Lower lobe of right lung (tissue), 2 donors: ENCODE data around the gene C14orf180. TPM values are rescaled to one million over a fixed set of nuclear protein-coding genes. Genes with fewer than 3 reads are reported as not detected.

Source experiments
- ATAC-seq, 2 donors: fragments of 200-7000 bp; cut with Tn5 transposase; one replicate each; pipeline ENCODE4 v1.9.1; 2020 to 2022; ENCODE audit warnings: mild to moderate bottlenecking in 2 of 2, moderate library complexity in 2 of 2
- DNase-seq: peaks from one replicate; pipeline ENCODE4 v3.0.0-alpha.2; 2020
- H3K27ac ChIP-seq: fragments of 200-600 bp; one replicate; pipeline ENCODE4 v1.8.0; 2022
- H3K27me3 ChIP-seq: fragments of 200-600 bp; one replicate; pipeline ENCODE4 v1.8.0; 2022; ENCODE audit warnings: low read depth
- H3K36me3 ChIP-seq: fragments of 200-600 bp; one replicate; pipeline ENCODE4 v1.8.0; 2022; ENCODE audit warnings: mild to moderate bottlenecking
- H3K4me1 ChIP-seq: fragments of 200-600 bp; one replicate; pipeline ENCODE4 v1.8.0; 2022
- H3K4me3 ChIP-seq: fragments of 200-600 bp; one replicate; pipeline ENCODE4 v1.8.0; 2022; ENCODE audit warnings: mild to moderate bottlenecking
- H3K9me3 ChIP-seq: fragments of 200-600 bp; one replicate; pipeline ENCODE4 v1.8.0; 2022
- intact Hi-C: fragments of 100-400 bp; cut with DNase I; formaldehyde crosslinking; loops from one replicate; pipeline ENCODE4 v1.11.0; 2022
- total RNA-seq: library from RNA; stranded (reverse); fragmentation: NEBNext Ultra II Directional; extraction: Animal tissue kit (Norgen Biotek cat#: 25700); gene quantifications from one replicate; pipeline ENCODE4 v1.2.1, GENCODE V29; 2021
- TF ChIP-seq, protein P1 (sequence below): fragments of 200-600 bp; IDR thresholded peaks from one replicate; pipeline ENCODE4 v1.8.0; 2022; ENCODE audit warnings: antibody characterized with exemption, mild to moderate bottlenecking
- donor health status: DM: no; HTN: yes; CAD: no; lungs with severe emphysema.

Gene C14orf180
- total RNA-seq, 1 donor from 2014 or later = 0.18 TPM

DNA sequence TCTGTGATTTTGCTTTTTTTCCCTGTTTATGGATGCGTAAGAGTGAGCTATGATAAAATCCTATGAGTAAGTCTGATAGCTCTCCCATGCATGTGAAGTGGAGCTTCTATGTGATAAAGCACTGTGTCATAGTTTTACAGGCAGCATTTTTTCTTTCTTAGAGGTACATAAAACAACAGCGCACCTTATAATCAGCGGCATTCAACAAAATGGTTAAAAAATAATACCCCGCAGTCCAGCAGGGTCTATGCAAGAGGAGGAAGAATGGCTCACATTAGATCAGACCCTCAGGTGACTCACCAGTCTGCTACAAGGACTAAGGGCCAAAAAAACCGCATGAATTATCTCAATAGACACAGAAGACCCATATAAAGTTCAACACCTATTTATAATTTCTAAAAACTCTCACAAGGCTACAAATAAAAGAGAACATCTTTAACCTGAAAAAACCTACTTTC is 58.0 kb downstream of the C14orf180 start:
- TF ChIP-seq, protein P1, sequence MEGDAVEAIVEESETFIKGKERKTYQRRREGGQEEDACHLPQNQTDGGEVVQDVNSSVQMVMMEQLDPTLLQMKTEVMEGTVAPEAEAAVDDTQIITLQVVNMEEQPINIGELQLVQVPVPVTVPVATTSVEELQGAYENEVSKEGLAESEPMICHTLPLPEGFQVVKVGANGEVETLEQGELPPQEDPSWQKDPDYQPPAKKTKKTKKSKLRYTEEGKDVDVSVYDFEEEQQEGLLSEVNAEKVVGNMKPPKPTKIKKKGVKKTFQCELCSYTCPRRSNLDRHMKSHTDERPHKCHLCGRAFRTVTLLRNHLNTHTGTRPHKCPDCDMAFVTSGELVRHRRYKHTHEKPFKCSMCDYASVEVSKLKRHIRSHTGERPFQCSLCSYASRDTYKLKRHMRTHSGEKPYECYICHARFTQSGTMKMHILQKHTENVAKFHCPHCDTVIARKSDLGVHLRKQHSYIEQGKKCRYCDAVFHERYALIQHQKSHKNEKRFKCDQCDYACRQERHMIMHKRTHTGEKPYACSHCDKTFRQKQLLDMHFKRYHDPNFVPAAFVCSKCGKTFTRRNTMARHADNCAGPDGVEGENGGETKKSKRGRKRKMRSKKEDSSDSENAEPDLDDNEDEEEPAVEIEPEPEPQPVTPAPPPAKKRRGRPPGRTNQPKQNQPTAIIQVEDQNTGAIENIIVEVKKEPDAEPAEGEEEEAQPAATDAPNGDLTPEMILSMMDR = no peak
- DNase-seq (no peak), ATAC-seq (no peak)
- intact Hi-C loops = no loop called here
- Histone ChIP-seq H3K4me1 (peaks cover 5% of the 10 kb centered on the region), H3K4me3 (no peak overlapping the region), H3K9me3 (no peaks in the 10 kb centered on the region), H3K27ac (no peak overlapping the region), H3K36me3 (no peaks in the 10 kb centered on the region), H3K27me3 (peaks cover 42% of the 10 kb centered on the region)

DNA sequence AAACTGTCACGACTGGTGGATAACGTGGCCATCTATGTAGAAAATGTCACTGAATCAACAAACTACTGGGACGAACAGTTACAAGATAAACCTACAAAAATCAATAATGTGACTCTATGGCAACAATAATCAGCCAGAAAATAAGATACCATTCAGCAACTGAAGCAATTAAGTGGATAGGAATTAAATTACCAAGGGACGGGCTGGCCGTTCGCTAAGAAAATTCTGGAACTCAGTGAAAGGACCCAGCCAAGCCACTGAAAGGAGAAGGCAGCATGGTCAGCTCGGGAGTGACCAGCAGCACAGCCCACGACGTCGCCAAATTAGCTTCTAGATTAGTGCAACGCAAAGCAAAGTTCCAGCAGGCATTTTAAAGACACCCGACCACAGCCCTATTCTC is 58.6 kb downstream of the C14orf180 start:
- ATAC-seq (no peak), DNase-seq (no peak)
- H3K36me3 ChIP-seq = no peaks in the 10 kb centered on the region
- H3K4me1 ChIP-seq = peaks cover 5% of the 10 kb centered on the region
- peaks cover 42% of the 10 kb centered on the region for H3K27me3 ChIP-seq
- intact Hi-C loops = no loop called here
- no peaks in the 10 kb centered on the region for H3K9me3 ChIP-seq
- no peak overlapping the region for H3K4me3 ChIP-seq
- no peak overlapping the region for H3K27ac ChIP-seq
- TF ChIP-seq, protein P1 = no peak

DNA sequence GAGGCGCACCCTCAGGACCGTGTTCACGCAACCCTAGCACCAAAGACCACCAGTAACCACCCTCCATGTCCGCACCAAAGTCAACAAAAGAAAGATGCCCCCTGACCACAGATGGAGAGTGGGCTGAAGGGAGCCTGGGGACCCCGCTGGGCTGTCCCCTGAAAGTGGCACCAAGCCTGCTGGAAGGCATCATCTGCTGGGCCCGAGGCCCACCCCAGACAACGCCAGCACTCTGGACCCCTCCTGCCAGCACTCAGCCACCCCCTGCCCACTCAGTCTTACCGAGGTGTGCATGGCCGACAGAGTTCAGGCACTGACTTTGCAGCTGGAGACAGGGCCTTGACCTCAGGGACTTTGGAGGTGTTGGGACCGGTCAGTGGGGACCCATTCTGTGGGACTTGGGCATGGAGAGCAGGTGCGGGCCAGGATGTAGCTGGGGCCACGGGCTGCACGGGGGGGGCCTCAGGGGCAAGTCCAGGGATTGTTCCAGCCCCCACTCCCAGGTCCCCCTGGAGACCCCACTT is 59.4 kb downstream of the C14orf180 start:
- Histone ChIP-seq H3K27me3 (peaks cover 38% of the 10 kb centered on the region), H3K4me1 (peaks cover 5% of the 10 kb centered on the region), H3K36me3 (no peaks in the 10 kb centered on the region), H3K27ac (no peak overlapping the region), H3K9me3 (no peaks in the 10 kb centered on the region), H3K4me3 (no peak overlapping the region)
- TF ChIP-seq, protein P1 = no peak
- no peak for ATAC-seq
- intact Hi-C loops = no loop called here
- DNase-seq = no peak

DNA sequence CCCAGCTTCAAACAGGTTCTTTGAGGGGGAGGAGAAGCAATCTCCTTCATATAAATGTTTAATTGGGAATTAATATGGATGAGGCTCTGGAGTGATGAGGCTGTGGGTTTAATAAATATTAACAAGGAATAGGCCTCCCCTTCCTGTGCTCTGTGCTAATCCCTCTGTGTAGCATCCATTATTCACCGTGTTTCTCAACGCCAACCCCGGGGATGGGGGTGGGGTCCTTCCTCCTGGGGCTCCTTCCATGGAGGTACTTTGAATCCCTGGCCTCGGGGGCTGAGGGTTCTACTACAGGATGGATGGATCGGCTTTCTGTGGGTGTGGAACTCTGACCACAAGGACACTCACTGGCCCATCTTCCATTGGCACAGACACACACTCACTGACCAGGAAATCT is 59.9 kb downstream of the C14orf180 start:
- ATAC-seq (no peak), DNase-seq (no peak)
- Histone ChIP-seq H3K27ac (no peak overlapping the region), H3K27me3 (peaks cover 33% of the 10 kb centered on the region), H3K4me1 (peaks cover 5% of the 10 kb centered on the region), H3K36me3 (no peaks in the 10 kb centered on the region), H3K4me3 (no peak overlapping the region), H3K9me3 (no peaks in the 10 kb centered on the region)
- TF ChIP-seq, protein P1 = no peak
- intact Hi-C loops = no loop called here

Other genes starting within 250 kb of the C14orf180 start
- gene TMEM179, start 25.0 kb downstream of the C14orf180 start, total RNA-seq = not detected
- gene INF2, start 109.9 kb downstream of the C14orf180 start, total RNA-seq = 116 TPM
- gene ADSS1, start 144.5 kb downstream of the C14orf180 start, total RNA-seq = 5.1 TPM
- 66.3 TPM for gene SIVA1, start 173.4 kb downstream of the C14orf180 start, total RNA-seq
- 154 TPM for gene AKT1, start 216.0 kb downstream of the C14orf180 start, total RNA-seq
- gene ZBTB42, start 221.3 kb downstream of the C14orf180 start, total RNA-seq = 13.1 TPM